HT1080 (cell line): ENCODE results near the gene SMIM22. TPM values are rescaled to one million over a fixed set of nuclear protein-coding genes. Genes with fewer than 3 reads are reported as not detected.

Experiments
- DNase-seq: peaks from one replicate; pipeline ENCODE4 v3.0.0-alpha.2; 2015; ENCODE audit warnings: low read depth
- small RNA-seq: library from RNA; depleted of rRNA; stranded (forward); fragments of <200 nt; gene quantifications from one replicate; pipeline ENCODE3, GENCODE V24; 2014
- total RNA-seq: library from RNA; depleted of rRNA; stranded (reverse); fragments of >200 nt; shearing (Covaris generic); gene quantifications from 2 replicates; pipeline ENCODE4 v1.2.3, GENCODE V29; 2014; rRNA removed

Gene SMIM22
- total RNA-seq, 1 experiment from 2014 or later: not detected

DNA sequence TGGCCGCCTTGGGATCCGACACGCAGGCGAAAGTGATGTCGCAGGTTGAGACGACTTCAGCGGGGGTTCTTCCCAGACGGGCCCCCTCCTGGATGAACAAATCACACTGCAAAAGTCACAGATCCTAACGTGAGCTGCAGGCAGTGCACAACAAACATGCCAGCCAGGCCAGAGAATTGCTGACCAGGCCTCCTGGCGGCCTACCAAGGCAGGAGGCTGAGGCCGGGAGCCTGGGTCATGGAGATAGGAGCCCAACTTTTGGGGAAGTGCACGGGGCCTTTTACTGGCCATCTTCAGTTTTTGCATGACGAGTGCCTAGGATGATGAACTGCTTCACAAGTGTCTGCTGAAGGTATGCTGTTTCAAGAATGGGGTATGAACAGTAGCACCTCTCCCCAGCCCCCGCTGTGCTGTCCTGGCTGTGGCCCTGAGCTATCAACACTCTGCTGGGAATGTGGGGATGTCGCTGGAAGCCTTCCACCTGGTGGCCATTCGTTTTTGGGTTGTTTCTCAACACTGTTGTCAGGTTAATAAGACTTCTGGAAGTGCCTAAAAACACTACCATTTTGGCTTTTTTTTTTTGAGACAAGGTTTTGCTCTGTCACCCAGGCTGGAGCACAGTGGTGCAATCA, 19.5 kb downstream of the SMIM22 start:
- DNase-seq: no peak

DNA sequence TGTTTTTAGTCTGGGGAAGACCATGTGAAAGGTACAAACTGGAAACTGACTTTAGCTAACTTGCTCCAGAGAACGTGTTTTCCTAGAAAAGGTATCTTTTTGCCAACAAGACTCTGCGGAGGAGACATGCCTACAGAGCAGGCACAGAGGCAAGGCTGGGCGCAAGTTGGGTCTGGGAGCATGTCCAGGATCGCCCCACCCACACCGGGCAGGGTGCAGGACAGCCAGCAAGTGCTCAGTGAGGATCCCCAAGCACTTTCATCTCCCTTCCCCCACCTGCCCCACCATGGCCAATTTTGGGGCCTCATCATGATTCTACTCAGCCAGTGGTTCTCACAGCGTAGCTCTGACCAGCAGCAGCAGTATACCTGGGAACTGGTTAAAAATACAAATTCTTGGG, 25.5 kb downstream of the SMIM22 start:
- DNase-seq: no peak

DNA sequence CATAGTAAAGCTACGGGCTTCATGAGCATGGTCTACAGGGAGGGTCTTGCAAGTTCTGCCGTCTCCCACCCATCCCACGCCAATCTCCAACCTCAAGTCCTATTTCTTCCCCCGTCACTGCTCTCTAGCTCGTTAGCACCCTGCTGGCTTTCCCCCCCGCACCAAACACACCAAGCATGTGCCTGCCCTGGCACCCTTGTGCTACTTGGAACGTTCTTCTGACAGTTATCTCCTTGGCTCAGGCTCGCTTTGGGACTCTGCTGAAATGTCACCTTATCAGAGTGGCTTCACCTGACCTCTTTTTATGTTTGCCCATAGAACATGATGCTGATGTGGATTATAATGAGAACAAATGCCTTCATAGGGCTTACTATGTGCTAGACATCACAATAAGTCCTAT, 30.0 kb downstream of the SMIM22 start:
- no peak for DNase-seq

- no peak for DNase-seq
Measured at GRCh38 chr16:4826526-4826925, 31.4 kb downstream of the SMIM22 start.

DNA sequence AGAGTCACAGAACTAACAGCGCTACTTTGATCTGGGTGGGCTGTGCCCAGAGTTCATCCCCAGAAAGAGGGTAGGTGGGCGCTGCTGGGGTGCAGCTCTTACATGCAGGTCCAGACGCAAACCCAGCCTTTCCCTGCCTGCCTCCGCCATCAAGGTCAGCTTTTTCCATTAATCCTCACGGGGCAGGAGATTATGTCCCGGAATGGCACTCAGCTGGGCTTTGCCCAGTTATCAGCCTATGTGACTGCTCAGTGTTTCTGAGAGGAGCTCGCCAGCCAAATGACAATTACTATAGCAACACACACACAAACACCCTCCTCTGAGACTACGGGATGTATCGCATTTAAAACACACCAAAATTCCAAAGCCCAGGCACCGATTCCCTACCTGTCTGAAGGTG, 31.8 kb downstream of the SMIM22 start:
- DNase-seq: no peak

GRCh38 chr16:4828567-4829321, 33.6 kb downstream of the SMIM22 start:
- no peak for DNase-seq

- no peak for DNase-seq
Measured at GRCh38 chr16:4830408-4830807, 35.2 kb downstream of the SMIM22 start.

DNA sequence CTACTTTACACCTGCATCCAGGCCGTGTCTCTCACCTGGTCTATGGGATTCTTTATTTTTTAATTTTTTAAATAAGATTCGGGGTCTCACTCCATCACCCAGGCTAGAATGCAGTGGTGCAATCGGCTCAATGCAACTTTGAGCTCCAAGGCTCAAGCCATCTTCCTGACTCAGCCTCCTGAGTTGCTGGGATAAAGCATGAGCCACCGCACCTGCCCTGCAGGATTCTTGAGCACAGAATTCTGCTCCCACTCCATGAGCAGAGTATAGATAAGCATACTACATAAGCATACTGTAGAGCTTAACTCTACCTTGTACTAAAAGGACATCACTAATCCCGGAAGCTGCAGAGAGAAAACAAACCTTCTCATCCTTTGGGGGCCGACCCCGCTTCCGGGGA, 36.4 kb downstream of the SMIM22 start:
- DNase-seq: no peak

GRCh38 chr16:4832698-4833343, 37.7 kb downstream of the SMIM22 start:
- no peak for DNase-seq

DNA sequence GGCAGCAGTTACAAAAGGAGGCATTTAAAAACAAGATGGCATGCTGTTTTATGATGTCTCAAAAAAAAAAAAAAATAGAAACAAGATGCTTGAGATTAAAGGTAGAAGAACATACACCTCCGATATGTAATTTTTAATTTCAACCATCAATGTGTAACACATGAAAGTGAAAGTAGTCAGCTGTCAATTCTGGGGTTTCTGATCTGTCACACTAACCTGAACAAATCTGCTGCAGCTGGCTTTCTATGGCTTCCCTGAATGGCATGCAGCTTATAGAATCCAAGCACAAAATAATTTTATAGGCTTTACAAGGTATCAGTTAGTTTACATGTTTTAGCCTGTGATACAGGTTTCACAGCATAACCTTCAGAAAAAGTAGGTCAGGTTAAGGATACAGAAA, 38.4 kb downstream of the SMIM22 start:
- no peak for DNase-seq

DNA sequence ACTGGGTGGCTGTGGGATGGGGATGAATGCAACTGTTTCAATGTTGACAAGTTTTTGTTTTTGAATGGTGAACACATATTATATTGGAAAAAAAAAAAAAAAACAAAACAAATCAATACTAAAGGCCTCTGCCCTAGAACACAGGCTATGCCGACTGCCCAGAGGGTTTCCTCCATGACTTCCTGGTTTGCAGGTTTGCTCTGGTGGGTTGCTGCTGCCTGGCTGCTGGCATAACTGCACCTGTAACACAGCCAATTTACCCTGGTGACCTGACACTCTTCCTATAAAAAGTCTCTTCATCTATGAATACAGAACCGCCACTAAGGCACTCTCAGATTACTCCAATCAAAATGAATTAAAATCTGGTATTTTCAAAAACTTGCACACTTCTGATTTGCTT, 41.6 kb downstream of the SMIM22 start:
- no peak for DNase-seq

DNA sequence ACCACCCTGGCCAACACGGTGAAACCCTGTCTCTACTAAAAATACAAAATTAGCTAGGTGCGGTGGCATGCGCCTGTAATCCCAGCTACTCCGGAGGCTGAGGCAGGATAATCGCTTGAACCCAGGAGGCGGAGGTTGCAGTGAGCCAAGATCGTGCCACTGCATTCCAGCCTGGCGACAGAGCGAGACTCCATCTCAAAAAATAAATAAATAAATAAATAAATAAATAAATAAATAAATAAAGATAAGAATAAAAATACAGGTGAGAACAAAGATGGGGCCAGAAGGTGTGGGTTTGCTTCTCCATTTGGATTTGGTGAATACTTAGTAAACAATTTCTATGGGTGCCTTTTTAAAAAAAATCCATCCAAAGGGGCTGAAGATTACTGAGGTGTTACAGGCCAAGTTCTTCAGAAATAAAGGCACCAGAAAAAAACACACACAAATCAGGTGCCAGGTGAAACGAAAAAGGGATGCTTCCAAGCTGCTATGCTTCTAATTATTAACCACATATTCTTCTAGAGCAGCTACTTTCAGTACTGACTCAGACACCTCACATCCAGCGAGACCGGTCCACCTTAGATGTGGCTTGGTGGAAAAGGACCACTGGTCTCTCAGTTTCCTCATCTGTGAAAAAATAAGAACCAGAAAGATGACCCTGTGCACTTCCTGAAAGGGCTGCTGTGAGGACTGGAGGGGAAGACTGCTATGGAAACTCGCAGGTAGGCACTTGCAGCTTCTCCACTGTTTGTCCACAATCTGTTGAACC, 42.7 kb downstream of the SMIM22 start:
- DNase-seq: no peak

DNA sequence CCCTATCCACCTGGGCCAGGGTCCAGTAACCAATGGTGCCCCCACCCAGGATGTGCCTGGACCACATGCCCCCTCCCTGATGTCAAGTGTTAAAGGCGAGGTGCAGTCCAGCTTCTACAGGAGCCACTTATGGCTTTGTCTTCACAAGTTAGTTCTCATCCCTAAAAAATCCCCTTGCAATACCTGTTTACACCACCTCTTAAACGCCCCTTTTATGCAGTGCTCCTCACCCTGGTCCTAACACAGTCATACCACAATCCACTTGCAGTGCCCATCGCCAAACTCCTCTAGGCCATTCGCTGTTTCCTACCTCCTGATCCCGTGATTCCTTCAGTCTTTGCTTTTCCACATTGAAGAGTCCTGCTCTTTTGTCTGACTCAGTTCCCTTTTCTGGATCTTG, 44.8 kb downstream of the SMIM22 start:
- DNase-seq: no peak

DNA sequence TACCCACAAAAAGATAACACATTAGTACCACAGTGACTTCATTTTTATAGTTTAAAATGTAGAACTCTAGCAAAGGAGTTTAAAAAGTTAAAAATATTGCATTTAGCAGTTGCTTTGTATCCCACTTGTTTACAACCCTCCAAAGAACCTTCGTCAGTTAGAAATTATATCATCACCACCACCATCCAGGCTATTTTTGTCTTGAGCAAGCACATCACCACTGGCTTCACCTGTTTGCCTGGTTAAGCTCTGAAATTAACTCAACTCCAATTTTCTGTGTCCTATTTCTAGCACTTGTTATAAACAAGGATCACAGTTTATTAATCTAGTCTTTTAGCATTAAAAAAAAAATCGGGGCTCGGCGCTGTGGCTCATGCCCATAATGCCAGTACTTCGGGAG, 45.8 kb downstream of the SMIM22 start:
- no peak for DNase-seq

Small RNAs within 50 kb of the gene (small RNA-seq; reads per million reads assigned to genes)
- not detected for gene RF00017

Other genes starting within 250 kb of the SMIM22 start
- not detected in 2 replicates for gene C16orf96, start 239.0 kb upstream of the SMIM22 start, total RNA-seq
- gene UBALD1, start 180.5 kb upstream of the SMIM22 start, total RNA-seq: 30.4 and 44.2 TPM in 2 replicates
- 13.3 and 24.0 TPM in 2 replicates for gene MGRN1, start 170.5 kb upstream of the SMIM22 start, total RNA-seq
- 23.5 and 27.3 TPM in 2 replicates for gene NUDT16L1, start 101.8 kb upstream of the SMIM22 start, total RNA-seq
- gene ANKS3, start 61.1 kb upstream of the SMIM22 start, total RNA-seq: 19.7 and 24.8 TPM in 2 replicates
- gene DNAAF8, start 60.8 kb upstream of the SMIM22 start, total RNA-seq: 2.5 TPM in 1 of 2 replicates, not detected in the other
- 8.5 and 10.6 TPM in 2 replicates for gene ZNF500, start 28.2 kb upstream of the SMIM22 start, total RNA-seq
- not detected in 2 replicates for gene SEPTIN12, start 7.0 kb upstream of the SMIM22 start, total RNA-seq
- 5.7 and 7.6 TPM in 2 replicates for gene ROGDI, start 7.3 kb downstream of the SMIM22 start, total RNA-seq
- gene GLYR1, start 51.9 kb downstream of the SMIM22 start, total RNA-seq: 42.4 and 45.8 TPM in 2 replicates
- 28.4 and 36.2 TPM in 2 replicates for gene UBN1, start 52.1 kb downstream of the SMIM22 start, total RNA-seq
- 0.13 and 0.24 TPM in 2 replicates for gene PPL, start 141.8 kb downstream of the SMIM22 start, total RNA-seq
- 0.03 TPM in 1 of 2 replicates, not detected in the other for gene SEC14L5, start 163.0 kb downstream of the SMIM22 start, total RNA-seq
- gene NAGPA, start 238.6 kb downstream of the SMIM22 start, total RNA-seq: 26.2 and 30.6 TPM in 2 replicates